ENCODE results near the gene PELI2. TPM values are rescaled to one million over a fixed set of nuclear protein-coding genes. Genes with fewer than 3 reads are reported as not detected.

PELI2 gene
- total RNA-seq, 1 experiment from 2014 or later: 2.0 TPM

DNA sequence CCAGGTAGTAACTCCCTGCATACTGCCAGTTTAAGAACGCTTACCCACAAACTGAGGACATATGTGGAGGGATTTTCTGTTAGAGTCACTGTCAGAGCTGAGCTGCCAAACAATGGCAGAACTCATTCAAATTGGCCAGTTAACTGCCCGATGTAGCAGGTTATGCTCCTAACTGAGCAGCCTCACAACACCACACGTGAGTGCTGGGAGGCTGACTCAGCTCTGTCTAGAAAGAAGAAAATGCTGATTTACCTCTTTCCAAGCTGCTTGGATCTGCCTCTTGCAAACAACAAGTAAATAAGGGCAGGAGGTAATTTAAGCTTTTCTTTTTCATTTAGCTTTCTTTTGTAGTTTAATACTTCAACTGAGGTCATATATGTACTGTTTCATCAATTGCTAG is 195.6 kb downstream of the PELI2 start:
- intact Hi-C loops (cut with micrococcal nuclease): no loop called here
- Histone ChIP-seq H3K4me3 (replicated peaks in 1 of 2; ENCODE audit: low read depth in 1 of 2, low read length in 2 of 2) (no peak overlapping the region), H3K4me1 (ENCODE audit: control insufficient read depth in 1 of 2, insufficient read depth in 2 of 2, low read length in 2 of 2) (no peaks in the 10 kb centered on the region), H3K79me2 (ENCODE audit: insufficient read depth, low read length) (no peaks in the 10 kb centered on the region), H3K9ac (ENCODE audit: low read length) (no peak overlapping the region), H4K20me1 (ENCODE audit: insufficient read depth) (no peaks in the 10 kb centered on the region), H3K27me3 (ENCODE audit: insufficient read depth, low read length) (peaks cover 41% of the 10 kb centered on the region), H3K9me3 (ENCODE audit: control insufficient read depth in 1 of 2, insufficient read depth in 1 of 2, low read depth in 1 of 2, low read length in 2 of 2) (no peaks in the 10 kb centered on the region; a peak in 1 of 4 replicates), H2AFZ (ENCODE audit: low read depth, low read length, poor library complexity, severe bottlenecking) (no peak overlapping the region), H3K36me3 (ENCODE audit: control insufficient read depth in 1 of 2, insufficient read depth in 2 of 2, low read length in 2 of 2) (no peaks in the 10 kb centered on the region), H3K9me2 (ENCODE audit: insufficient read depth) (no peaks in the 10 kb centered on the region), H3K4me2 (ENCODE audit: low read length) (no peak overlapping the region), H3K27ac (ENCODE audit: low read depth, low read length) (no peak overlapping the region)
- BruUV-seq (replicated peaks): no TSS peak
- ChIA-PET RAD21 (ENCODE audit: low non-redundant PET in 1 of 2, low total read pairs in 2 of 2, uncharacterized antibody in 2 of 2, unreplicated experiment in 2 of 2) (no interaction called here), POLR2A (no interaction called here), CTCF (no interaction called here)
- TF ChIP-seq SP1 (IDR thresholded peaks at IDR 0.05; ENCODE audit: low read depth) (no peak), TCF7L2 (IDR thresholded peaks at IDR 0.05; ENCODE audit: borderline replicate concordance, extremely low read depth, insufficient read depth, insufficient read length) (no peak), EZH2phosphoT487 (IDR thresholded peaks at IDR 0.05; ENCODE audit: borderline replicate concordance) (no peak), POLR2A (IDR thresholded peaks at IDR 0.05; ENCODE audit: borderline replicate concordance, extremely low read depth, insufficient read depth, insufficient read length) (no peak), EZH2 (IDR thresholded peaks at IDR 0.05) (no peak), CBX3 (IDR thresholded peaks at IDR 0.05; ENCODE audit: low read depth) (no peak), FOSL1 (IDR thresholded peaks at IDR 0.05; ENCODE audit: low read depth) (no peak), POLR2AphosphoS5 (IDR thresholded peaks at IDR 0.05; ENCODE audit: low read depth, low read length) (no peak), YY1 (IDR thresholded peaks at IDR 0.05; ENCODE audit: extremely low read depth, insufficient replicate concordance, low read depth, low read length) (no peak), EGR1 (IDR thresholded peaks at IDR 0.05; ENCODE audit: low read depth) (no peak), SIN3A (IDR thresholded peaks at IDR 0.05; ENCODE audit: low read depth) (no peak), ZNF274 (IDR thresholded peaks at IDR 0.05; ENCODE audit: low read depth, low read length) (no peak), CEBPB (IDR thresholded peaks at IDR 0.05; ENCODE audit: low read depth) (no peak)
- TF ChIP-seq, protein P1, sequence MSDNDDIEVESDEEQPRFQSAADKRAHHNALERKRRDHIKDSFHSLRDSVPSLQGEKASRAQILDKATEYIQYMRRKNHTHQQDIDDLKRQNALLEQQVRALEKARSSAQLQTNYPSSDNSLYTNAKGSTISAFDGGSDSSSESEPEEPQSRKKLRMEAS (IDR thresholded peaks at IDR 0.05): no peak
- TF ChIP-seq, protein P2, sequence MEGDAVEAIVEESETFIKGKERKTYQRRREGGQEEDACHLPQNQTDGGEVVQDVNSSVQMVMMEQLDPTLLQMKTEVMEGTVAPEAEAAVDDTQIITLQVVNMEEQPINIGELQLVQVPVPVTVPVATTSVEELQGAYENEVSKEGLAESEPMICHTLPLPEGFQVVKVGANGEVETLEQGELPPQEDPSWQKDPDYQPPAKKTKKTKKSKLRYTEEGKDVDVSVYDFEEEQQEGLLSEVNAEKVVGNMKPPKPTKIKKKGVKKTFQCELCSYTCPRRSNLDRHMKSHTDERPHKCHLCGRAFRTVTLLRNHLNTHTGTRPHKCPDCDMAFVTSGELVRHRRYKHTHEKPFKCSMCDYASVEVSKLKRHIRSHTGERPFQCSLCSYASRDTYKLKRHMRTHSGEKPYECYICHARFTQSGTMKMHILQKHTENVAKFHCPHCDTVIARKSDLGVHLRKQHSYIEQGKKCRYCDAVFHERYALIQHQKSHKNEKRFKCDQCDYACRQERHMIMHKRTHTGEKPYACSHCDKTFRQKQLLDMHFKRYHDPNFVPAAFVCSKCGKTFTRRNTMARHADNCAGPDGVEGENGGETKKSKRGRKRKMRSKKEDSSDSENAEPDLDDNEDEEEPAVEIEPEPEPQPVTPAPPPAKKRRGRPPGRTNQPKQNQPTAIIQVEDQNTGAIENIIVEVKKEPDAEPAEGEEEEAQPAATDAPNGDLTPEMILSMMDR (IDR thresholded peaks at IDR 0.05 in 2 of 3, conservative IDR thresholded peaks at IDR 0.05 in 1 of 3; ENCODE audit: borderline replicate concordance in 1 of 3, insufficient read depth in 1 of 3, low read depth in 2 of 3, low read length in 2 of 3): no peak
- TF ChIP-seq, protein P3, sequence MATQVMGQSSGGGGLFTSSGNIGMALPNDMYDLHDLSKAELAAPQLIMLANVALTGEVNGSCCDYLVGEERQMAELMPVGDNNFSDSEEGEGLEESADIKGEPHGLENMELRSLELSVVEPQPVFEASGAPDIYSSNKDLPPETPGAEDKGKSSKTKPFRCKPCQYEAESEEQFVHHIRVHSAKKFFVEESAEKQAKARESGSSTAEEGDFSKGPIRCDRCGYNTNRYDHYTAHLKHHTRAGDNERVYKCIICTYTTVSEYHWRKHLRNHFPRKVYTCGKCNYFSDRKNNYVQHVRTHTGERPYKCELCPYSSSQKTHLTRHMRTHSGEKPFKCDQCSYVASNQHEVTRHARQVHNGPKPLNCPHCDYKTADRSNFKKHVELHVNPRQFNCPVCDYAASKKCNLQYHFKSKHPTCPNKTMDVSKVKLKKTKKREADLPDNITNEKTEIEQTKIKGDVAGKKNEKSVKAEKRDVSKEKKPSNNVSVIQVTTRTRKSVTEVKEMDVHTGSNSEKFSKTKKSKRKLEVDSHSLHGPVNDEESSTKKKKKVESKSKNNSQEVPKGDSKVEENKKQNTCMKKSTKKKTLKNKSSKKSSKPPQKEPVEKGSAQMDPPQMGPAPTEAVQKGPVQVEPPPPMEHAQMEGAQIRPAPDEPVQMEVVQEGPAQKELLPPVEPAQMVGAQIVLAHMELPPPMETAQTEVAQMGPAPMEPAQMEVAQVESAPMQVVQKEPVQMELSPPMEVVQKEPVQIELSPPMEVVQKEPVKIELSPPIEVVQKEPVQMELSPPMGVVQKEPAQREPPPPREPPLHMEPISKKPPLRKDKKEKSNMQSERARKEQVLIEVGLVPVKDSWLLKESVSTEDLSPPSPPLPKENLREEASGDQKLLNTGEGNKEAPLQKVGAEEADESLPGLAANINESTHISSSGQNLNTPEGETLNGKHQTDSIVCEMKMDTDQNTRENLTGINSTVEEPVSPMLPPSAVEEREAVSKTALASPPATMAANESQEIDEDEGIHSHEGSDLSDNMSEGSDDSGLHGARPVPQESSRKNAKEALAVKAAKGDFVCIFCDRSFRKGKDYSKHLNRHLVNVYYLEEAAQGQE (IDR thresholded peaks at IDR 0.05; ENCODE audit: low read depth): no peak
- ATAC-seq: no peak
- no peak for DNase-seq (ENCODE audit: low read depth, low spot score)
